HG02884 (cell line): ENCODE data around the gene ADAMTS15.

Experiments used
- ATAC-seq: cut with Tn5 transposase; IDR thresholded peaks from one replicate; pipeline ENCODE4 v1.9.1; 2021; ENCODE audit warnings: mild to moderate bottlenecking, moderate library complexity; ENCODE audit not compliant: unreplicated experiment

ADAMTS15 gene

GRCh38 chr11:130448416-130449309 is at the start of gene ADAMTS15:
TSS of gene ADAMTS15 (plus strand) at chr11:130448645. CDS start at chr11:130448974, 329 bp downstream.
- ATAC-seq: no peak

DNA sequence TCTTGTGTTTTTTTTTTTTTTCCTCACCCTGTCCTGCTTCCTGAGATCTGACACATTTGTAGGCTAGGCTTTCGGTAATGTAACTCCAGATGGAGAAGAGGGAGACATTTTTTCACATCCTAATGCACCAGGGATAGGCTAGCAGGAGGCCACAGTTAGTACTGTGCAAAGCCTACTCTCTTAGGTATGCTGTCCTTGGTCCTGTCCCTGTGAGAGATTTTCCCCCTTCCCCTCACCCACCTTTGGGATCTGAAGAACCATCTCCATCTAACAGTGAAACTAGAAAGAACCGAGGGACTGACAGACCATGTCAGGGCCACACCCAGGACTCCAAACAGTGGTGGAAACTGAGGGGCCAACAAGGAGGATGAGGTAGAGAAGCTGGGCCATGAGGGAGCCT is 49.2 kb upstream of the ADAMTS15 start:
- ATAC-seq: no peak

DNA sequence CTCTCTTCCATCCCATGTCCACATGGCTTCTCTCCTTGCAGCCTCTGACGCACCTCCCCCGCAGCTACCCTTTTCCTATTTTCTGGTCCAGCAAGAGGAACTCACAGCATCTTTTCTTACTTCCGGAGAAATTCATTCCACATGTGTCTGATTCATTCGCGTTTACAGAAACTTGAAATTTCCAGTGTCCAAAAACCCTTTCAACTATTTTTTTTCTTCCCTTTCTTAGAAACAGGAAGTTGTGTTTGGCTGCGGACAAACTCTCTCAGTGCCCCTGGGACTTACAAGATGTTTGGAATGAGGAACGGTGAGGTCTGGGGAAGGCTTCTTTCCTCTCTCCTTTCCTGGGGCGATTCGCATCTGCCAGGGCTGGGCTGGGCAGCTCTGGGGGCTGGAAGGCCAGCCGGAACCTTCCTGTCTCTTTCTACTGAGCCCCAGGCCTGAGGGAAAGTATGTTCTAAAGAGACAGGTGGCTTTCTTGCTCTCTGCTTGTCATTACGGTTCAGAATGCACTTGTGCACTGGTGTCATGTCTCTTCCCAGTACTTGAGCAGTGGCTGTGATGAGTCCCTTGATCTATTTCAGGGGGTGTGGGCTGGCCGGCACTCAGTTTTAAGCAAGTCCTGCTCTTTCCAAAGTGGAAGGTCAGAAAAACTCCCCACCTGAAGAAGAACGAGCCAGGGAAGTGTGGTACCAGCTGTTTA is 47.5 kb upstream of the ADAMTS15 start:
- no peak for ATAC-seq

- ATAC-seq: no peak
These were observed 45.9 kb upstream of the ADAMTS15 start for GRCh38 chr11:130402570-130402969.

GRCh38 chr11:130403271-130403804 is 45.1 kb upstream of the ADAMTS15 start:
- no peak for ATAC-seq

DNA sequence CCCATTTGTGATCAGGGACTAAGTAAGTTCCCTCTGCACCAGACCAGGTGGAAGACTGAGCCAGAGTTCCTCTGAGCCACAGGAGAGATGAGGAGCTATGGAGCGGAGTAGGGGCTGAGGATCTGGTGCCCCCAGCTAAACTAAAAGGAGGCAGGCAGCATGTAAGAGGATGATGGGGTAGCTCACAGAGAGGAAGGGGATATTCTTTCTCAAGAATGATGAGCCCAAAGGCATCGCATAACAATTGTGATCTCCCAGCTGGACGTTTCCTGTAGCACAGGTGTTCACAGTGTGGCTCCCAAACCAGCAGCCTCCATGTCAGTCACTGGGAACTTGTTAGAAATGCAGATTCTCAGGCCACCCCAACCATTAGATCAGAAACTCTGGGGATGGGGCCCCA is 44.5 kb upstream of the ADAMTS15 start:
- no peak for ATAC-seq

DNA sequence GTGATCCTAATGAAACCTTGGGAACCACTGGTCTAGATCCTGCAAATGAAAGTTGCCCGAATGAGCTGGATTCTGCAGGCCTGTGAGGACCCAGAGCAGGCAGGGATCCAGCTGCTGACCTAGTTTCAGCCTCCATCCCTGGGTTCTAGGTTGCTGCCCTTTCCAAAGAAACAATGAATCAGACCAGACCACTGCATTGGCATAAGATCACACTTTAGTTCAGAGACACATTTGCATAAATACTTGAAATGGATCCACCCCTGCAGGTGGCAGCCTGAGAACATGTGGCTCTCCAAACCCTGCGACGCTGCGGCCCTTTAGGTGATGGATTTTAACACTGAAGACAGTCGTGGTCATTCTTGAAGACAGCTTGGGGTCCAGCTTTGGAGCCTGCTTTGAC is 43.7 kb upstream of the ADAMTS15 start:
- no peak for ATAC-seq

DNA sequence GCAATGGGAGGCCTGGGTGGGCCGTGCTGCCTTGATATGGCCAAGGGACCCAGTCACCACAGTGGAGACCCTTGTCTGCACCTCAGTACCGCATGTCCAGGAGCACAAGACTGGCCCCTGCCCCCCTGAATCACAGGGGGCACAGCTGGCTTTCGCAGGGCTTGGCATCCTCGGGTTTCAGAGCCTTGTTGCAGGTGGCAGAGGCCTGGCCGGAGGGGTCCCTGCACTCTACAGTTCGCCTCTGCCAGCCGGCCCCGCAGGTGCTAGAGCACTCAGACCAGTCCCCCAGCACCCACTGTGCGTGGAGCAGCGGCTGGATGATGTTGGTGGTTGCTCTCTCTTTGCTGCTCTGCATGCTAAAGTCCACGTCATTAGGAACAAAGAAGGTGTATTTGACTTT is 43.0 kb upstream of the ADAMTS15 start:
- ATAC-seq: no peak

DNA sequence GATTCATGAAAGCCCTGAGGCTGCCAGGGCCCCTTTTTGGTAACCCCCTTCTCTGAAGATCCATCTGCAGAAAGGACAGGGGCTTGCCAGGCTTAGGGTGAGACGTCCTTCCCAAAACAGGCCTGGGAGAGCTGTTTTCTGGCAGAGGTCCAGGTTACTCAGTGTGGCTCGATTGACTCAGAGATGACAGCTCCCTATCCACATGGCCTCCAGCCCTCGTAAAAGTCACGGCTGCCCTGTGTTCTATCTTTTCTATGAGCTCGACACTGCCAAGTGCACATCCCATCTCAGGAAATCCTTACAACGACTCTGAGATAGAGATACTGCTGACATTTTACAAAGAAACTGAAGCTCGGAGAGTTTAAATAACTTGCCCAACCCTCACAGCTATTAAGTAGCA is 40.5 kb upstream of the ADAMTS15 start:
- ATAC-seq: no peak

DNA sequence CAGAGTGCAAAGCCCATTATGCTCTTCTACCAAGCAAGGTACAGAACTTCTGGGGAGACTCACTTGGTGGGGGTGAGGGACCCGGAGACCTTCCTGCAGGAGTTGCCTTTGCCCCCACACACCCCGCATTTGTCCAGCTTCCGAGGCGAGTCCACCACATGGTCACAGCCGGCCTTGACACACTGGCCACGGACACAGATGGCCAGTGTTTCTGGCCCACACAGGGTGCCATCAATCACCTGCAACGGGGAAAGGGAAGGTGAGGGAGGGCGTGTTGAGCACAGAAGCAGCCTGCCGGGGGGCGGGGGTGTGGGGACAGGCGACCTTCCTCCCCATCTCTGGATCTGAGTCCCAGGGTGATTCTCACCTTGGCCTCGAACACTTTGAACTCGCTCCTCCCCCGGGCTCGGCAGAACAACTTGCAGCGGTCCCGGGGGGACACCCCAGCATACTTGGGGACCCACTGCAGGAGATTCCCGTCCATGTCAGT is 40.0 kb upstream of the ADAMTS15 start:
- ATAC-seq: no peak

- no peak for ATAC-seq
These were observed 39.5 kb upstream of the ADAMTS15 start for GRCh38 chr11:130408901-130409300.

DNA sequence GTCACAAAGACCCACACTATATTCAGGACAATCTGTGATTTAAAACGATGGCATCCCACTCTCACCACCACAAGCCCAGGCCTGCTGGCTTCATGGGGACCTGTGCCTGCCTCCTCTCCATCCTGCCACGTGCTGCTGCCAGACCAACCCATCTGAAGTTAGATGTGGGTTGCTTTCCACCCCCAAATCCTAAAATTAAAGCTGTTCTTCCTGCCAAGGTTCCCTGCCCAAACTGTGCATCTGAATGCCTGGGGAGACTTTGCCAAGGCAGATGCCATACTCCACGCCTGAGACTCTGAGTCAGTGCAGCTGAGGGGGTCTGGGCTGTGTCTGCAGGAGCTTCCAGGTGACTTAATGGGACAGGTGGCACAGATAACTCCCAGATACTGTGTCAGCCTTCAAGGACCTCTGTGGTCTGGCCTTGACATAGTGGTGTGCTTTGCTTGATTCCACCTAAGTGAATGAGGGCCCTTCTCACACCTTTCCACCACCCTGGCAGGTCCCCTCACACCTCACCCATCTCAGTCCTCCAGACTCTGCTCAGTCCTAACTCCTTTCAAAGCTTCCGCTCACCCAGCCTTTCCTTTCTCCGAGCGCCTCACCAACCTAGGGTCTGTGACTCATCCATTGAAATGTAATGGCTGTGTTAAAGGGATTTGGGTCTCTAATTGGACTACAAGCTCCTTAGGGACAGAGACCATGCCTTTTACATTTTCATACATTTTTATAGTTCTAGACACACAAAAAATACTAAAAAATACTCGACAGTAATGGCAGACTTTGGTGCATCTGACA is 38.7 kb upstream of the ADAMTS15 start:
- ATAC-seq: no peak

DNA sequence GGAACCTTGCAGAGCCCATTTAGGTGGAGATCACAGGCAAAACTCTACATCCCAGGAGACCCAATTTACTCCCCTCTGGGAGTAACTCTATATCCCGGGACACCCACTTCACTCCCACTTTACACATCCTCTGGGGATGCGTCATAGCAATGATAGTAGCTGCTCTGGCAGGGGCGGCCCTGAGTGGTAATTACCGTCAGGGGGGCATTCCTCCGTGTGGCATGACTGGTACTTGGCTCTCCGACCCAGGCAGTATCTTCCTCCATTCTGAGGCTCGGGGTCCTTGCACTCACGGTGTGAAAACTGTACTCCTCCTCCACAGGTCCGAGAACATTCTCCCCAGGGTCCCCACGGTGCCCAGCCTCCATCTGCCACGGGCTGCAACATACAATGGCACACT is 37.2 kb upstream of the ADAMTS15 start:
- ATAC-seq: no peak

DNA sequence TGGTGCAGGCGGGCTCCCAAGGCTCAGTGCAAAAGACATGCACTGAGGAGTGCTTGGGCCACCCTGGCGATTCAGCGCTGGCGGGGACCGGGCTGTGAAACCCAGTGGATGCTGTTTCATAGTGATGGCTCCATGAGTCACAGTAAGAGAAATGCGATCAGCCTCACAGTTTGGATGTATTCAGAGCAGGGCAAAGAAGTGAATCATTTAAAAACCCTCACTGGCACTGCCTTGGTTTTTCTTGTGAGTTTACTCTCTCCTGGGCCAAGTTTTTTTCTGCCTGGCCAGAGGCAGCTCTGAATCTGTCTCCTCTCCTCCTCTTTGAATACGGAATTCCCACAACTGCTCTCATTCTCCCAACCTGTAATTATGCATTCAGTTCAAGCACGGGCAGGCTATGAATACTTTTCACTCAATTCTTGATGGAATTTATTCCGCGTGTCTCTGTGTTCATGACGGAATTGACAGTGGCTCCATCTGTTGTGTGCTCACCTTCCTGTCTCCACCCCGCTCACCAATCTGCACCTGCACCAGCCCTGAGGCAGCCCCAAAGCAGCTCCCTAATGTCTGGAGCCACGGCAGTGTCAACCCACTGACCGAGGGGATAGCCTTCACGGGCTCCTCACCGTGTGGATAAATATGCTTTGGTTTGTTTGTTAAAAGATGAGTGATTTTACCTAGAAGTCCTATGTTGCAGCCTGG is 34.9 kb upstream of the ADAMTS15 start:
- ATAC-seq: no peak

DNA sequence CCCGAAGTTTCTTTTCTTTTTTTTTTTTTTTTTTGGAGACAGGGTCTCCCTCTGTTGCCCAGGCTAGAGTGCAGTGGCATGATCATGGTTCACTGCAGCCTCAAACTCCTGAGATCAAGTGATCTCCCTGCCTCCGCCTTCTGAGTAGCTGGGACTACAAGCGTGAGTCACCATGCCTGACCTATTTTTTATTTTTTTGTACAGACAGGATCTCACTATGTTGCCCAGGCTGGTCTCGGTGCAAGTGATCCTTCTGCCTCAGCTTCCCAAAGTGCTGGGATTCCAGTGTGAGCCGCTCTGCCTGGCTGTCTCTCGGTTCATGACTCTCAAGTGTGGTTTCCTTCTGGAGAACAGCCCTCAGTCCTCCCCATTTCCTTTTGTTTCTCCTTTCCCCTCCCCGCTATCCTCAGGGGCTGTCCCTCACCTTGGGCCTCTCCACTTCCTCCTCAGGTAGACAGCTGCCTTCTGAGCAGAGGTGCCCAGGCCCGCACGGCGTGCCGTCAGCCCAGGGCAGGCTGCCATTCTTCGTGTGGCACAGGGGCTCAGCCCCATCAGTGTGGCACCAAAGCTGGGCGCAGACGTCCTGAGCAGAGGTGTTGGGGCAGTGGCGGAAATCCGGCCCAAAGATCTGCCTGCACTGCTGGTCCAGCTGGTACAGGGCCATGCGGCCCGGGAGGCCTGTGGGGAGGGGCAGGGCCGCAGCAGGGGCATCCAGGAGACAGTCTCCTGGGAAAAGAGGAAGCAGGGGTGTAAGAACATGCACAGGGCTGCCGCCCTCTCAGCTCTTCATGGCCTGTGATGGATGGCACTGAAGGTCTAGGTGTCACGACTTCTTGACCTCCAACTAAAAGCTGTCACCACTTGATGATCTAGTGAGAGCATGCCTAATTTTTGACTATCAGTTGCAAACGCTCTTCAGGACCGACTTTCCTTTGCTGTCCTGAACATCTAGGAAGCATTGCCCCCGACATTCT is 34.1 kb upstream of the ADAMTS15 start:
- ATAC-seq: no peak

- no peak for ATAC-seq
These were observed 32.5 kb upstream of the ADAMTS15 start for GRCh38 chr11:130415731-130416529.

- ATAC-seq: no peak
These were observed 31.9 kb upstream of the ADAMTS15 start for GRCh38 chr11:130416530-130416882.

- no peak for ATAC-seq
These were observed 31.5 kb upstream of the ADAMTS15 start for GRCh38 chr11:130416906-130417305.
